Measurements from ENCODE around the gene CPLX3.
"Not testable (repeated sequence)": the region's sequence is repeated elsewhere in the genome, so short reads cannot be mapped to it uniquely, and the experiment has no call there.

The CPLX3 gene

GRCh38 chr15:74785194-74786032, 41.0 kb upstream of the CPLX3 start:
- no peak overlapping the region for H3K4me3 ChIP-seq (ENCODE audit: low read depth, low read length)
- TF ChIP-seq CTCF (conservative IDR thresholded peaks at IDR 0.05; ENCODE audit: low read depth, low read length): no peak

GRCh38 chr15:74786081-74786480, 40.3 kb upstream of the CPLX3 start:
- not testable (repeated sequence) for DNase-seq (ENCODE audit: low read depth); H3K4me3 ChIP-seq (ENCODE audit: low read depth, low read length)

More at GRCh38 chr15:74785194-74786032, 41.0 kb upstream of the CPLX3 start:
- no peak for DNase-seq (ENCODE audit: low read depth)

- no peak for DNase-seq (ENCODE audit: low read depth)
Measured at GRCh38 chr15:74786551-74787165, 39.8 kb upstream of the CPLX3 start.

GRCh38 chr15:74787251-74788041, 39.0 kb upstream of the CPLX3 start:
- H3K4me3 ChIP-seq (ENCODE audit: low read depth, low read length): no peak overlapping the region
- DNase-seq (ENCODE audit: low read depth): peak; percentile 92

More at GRCh38 chr15:74786551-74787165, 39.8 kb upstream of the CPLX3 start:
- H3K4me3 ChIP-seq (ENCODE audit: low read depth, low read length): no peak overlapping the region
- TF ChIP-seq CTCF (conservative IDR thresholded peaks at IDR 0.05; ENCODE audit: low read depth, low read length): no peak

GRCh38 chr15:74788042-74788682, 38.3 kb upstream of the CPLX3 start:
- DNase-seq (ENCODE audit: low read depth): no peak
- H3K4me3 ChIP-seq (ENCODE audit: low read depth, low read length): no peak overlapping the region
- TF ChIP-seq CTCF (conservative IDR thresholded peaks at IDR 0.05; ENCODE audit: low read depth, low read length): no peak

More at GRCh38 chr15:74787251-74788041, 39.0 kb upstream of the CPLX3 start:
- peak; percentile 87 for TF ChIP-seq CTCF (conservative IDR thresholded peaks at IDR 0.05; ENCODE audit: low read depth, low read length)

GRCh38 chr15:74788683-74789151, 37.7 kb upstream of the CPLX3 start:
- H3K4me3 ChIP-seq (ENCODE audit: low read depth, low read length): no peak overlapping the region
- no peak for DNase-seq (ENCODE audit: low read depth)
- no peak for TF ChIP-seq CTCF (conservative IDR thresholded peaks at IDR 0.05; ENCODE audit: low read depth, low read length)

Data from choroid plexus epithelial cell (primary cell).